ENCODE data around the gene FRS2. TPM values are rescaled to one million over a fixed set of nuclear protein-coding genes. Genes with fewer than 3 reads are reported as not detected.

The FRS2 gene
- polyA plus RNA-seq, 1 donor from 2014 or later, result 20.2 TPM

- no peak overlapping the region for H3K4me2 ChIP-seq (ENCODE audit: low read length)
- no peaks in the 10 kb centered on the region for H3K79me2 ChIP-seq (replicated peaks; ENCODE audit: insufficient read depth, low read length)
- H4K20me1 ChIP-seq (ENCODE audit: insufficient read depth), result no peaks in the 10 kb centered on the region
- H3K36me3 ChIP-seq (ENCODE audit: insufficient read depth, low read length), result peaks cover 12% of the 10 kb centered on the region
- no peak overlapping the region for H3K4me3 ChIP-seq (ENCODE audit: low read length)
- no peak overlapping the region for H3K9ac ChIP-seq (ENCODE audit: low read length)
- TF ChIP-seq RAD21 (conservative IDR thresholded peaks at IDR 0.05) (no peak), REST (IDR thresholded peaks at IDR 0.05; ENCODE audit: borderline replicate concordance) (no peak), EP300 (conservative IDR thresholded peaks at IDR 0.05; ENCODE audit: poor library complexity, severe bottlenecking) (no peak), CTCF (IDR thresholded peaks at IDR 0.05; ENCODE audit: poor library complexity, severe bottlenecking) (no peak), SMC3 (conservative IDR thresholded peaks at IDR 0.05; ENCODE audit: poor library complexity) (no peak), EZH2 (IDR thresholded peaks at IDR 0.05; ENCODE audit: borderline replicate concordance, insufficient read depth, low read length, poor library complexity, severe bottlenecking) (no peak), TAF1 (IDR thresholded peaks at IDR 0.05; ENCODE audit: low read depth) (no peak), MXI1 (conservative IDR thresholded peaks at IDR 0.05; ENCODE audit: poor library complexity, severe bottlenecking) (no peak), POLR2AphosphoS5 (IDR thresholded peaks at IDR 0.05) (no peak)
- H3K9me3 ChIP-seq (ENCODE audit: low read length), result no peaks in the 10 kb centered on the region
- H3K27ac ChIP-seq (ENCODE audit: low read length), result no peak overlapping the region
- no peaks in the 10 kb centered on the region for H3F3A ChIP-seq (ENCODE audit: insufficient read depth, low read length, poor library complexity, severe bottlenecking)
- H2AFZ ChIP-seq (ENCODE audit: low read depth, low read length), result no peak overlapping the region
- H3K27me3 ChIP-seq (ENCODE audit: insufficient read depth, low read depth, low read length), result no peaks in the 10 kb centered on the region
- H3K9me2 ChIP-seq (ENCODE audit: insufficient read depth, low read length), result no peaks in the 10 kb centered on the region
Measured at GRCh38 chr12:69569236-69569635, 99.0 kb downstream of the FRS2 start.

- no peak overlapping the region for H2AFZ ChIP-seq (ENCODE audit: low read depth, low read length)
- no peak for TF ChIP-seq TAF1 (IDR thresholded peaks at IDR 0.05; ENCODE audit: low read depth)
- TF ChIP-seq MXI1 (conservative IDR thresholded peaks at IDR 0.05; ENCODE audit: poor library complexity, severe bottlenecking), result no peak
- no peak for TF ChIP-seq EZH2 (IDR thresholded peaks at IDR 0.05; ENCODE audit: borderline replicate concordance, insufficient read depth, low read length, poor library complexity, severe bottlenecking)
- TF ChIP-seq CTCF (IDR thresholded peaks at IDR 0.05; ENCODE audit: poor library complexity, severe bottlenecking), result no peak
- no peak for TF ChIP-seq RAD21 (conservative IDR thresholded peaks at IDR 0.05)
- no peak overlapping the region for H3K4me2 ChIP-seq (ENCODE audit: low read length)
- no peak overlapping the region for H3K4me3 ChIP-seq (ENCODE audit: low read length)
- no peak overlapping the region for H3K9ac ChIP-seq (ENCODE audit: low read length)
- H3K79me2 ChIP-seq (replicated peaks; ENCODE audit: insufficient read depth, low read length), result no peaks in the 10 kb centered on the region
- H4K20me1 ChIP-seq (ENCODE audit: insufficient read depth), result no peaks in the 10 kb centered on the region
- no peaks in the 10 kb centered on the region for H3K9me3 ChIP-seq (ENCODE audit: low read length)
- H3K27me3 ChIP-seq (ENCODE audit: insufficient read depth, low read depth, low read length), result no peaks in the 10 kb centered on the region
- no peaks in the 10 kb centered on the region for H3K9me2 ChIP-seq (ENCODE audit: insufficient read depth, low read length)
- H3K36me3 ChIP-seq (ENCODE audit: insufficient read depth, low read length), result peaks cover 7% of the 10 kb centered on the region
- H3F3A ChIP-seq (ENCODE audit: insufficient read depth, low read length, poor library complexity, severe bottlenecking), result no peaks in the 10 kb centered on the region
- H3K27ac ChIP-seq (ENCODE audit: low read length), result no peak overlapping the region
Measured at GRCh38 chr12:69570000-69570516, 99.9 kb downstream of the FRS2 start.

Measured in neural cell (in vitro differentiated cells).